Neuron (in vitro differentiated cells): Measurements from ENCODE around the gene MORN5.

ENCODE experiments used
- H2AFZ ChIP-seq: one replicate; pipeline ENCODE4 v1.6.1; 2013; ENCODE audit warnings: low read depth, mild to moderate bottlenecking, inconsistent platforms, low read length, moderate library complexity
- H3K27me3 ChIP-seq: one replicate; pipeline ENCODE4 v1.6.1; 2013; ENCODE audit warnings: low read length; ENCODE audit not compliant: insufficient read depth
- H3K36me3 ChIP-seq: one replicate; pipeline ENCODE4 v1.6.1; 2013; ENCODE audit warnings: low read length; ENCODE audit not compliant: insufficient read depth
- H3K4me1 ChIP-seq: one replicate; pipeline ENCODE4 v1.6.1; 2013; ENCODE audit warnings: low read length; ENCODE audit not compliant: insufficient read depth
- H3K4me3 ChIP-seq: 2 replicates; pipeline ENCODE4 v1.5.1; 2013; ENCODE audit warnings: mild to moderate bottlenecking, low read length, moderate library complexity
- H3K9me3 ChIP-seq: one replicate; pipeline ENCODE4 v1.6.1; 2013; ENCODE audit warnings: low read length

Gene MORN5

DNA sequence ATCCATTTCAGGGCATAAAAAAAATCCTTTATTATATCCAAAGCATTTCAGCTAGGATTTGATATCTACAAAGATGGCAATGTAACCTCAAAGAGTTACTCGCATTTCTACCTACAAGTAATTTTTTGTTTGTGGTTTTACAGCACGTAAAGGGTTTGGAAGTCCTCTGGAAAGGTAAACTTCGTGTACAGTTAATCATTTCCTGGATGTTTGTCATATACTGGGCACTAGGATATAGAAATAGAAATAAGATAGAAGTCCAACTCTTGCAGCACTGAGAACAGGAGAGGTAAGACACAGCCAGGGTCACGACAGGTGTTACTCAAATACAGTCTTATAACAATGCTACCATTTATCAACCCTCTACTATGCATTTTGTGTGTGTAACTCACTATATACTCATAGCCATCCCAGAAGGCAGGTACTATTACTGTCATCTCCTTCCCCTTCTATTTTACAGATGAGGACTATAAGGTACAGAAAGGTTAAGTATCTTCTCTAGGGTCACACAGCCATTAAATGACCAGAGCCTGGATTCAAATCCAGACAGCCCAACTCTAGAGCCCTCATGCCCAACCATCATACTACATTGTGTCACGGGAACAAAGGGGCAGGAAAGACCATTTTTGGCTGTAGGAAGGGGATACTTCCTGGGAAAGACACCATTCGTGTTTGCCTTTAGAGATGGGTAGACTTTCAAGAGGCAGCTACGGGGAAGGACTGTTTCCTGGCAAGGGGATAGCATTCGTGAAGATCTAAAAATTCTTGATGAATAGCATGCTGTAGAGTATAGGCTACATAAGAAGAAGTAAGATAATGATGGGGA lies 19.1 kb upstream of the MORN5 start:
- Histone ChIP-seq H3K4me1 (no peaks in the 10 kb centered on the region), H3K36me3 (peaks cover 32% of the 10 kb centered on the region), H3K9me3 (no peaks in the 10 kb centered on the region)

DNA sequence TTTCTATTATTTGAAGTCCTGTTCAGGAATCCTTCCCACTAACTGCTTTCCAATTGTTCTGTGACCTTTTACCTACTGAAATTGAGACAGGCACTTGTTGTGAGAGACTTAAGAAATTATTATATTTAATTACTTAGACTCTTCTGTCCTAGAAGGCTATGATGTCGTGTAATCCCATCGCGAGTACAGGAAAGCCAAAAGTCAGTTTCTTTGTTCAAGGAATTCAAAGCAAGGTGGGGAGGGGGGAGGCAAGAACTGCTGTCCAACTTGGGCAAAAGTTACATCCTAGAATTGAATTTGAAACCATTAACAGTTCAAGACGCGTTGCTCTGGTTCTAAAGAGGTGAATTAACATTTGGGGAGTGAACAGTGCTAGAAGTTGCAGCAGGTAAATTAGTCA lies 18.0 kb upstream of the MORN5 start:
- H3K9me3 ChIP-seq = no peaks in the 10 kb centered on the region
- no peaks in the 10 kb centered on the region for H3K4me1 ChIP-seq
- no peaks in the 10 kb centered on the region for H3K27me3 ChIP-seq
- peaks cover 41% of the 10 kb centered on the region for H3K36me3 ChIP-seq
- H2AFZ ChIP-seq = no peak overlapping the region
- H3K4me3 ChIP-seq = no peak overlapping the region

More for the DNA sequence above, 19.1 kb upstream of the MORN5 start:
- H2AFZ ChIP-seq = no peak overlapping the region
- H3K27me3 ChIP-seq = no peaks in the 10 kb centered on the region
- no peak overlapping the region for H3K4me3 ChIP-seq

DNA sequence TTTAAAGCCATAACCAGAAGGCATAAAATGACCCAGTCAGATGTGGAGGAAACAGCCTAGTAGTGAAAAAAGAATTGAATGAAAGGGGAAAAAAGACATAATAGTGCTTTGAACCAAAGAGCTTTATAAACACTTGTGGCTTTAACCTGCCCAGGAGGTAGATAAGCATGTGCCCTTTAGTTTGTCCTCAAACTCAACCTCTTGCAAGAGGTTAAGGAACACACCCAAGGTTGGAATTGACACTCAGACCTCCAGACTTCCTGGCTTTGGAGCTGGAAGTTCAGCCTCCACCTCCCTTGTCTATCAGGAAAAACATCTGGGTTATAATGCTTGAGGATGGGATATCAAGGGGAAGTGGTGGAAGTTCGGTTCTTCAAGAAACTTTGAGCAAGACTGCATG lies 16.4 kb upstream of the MORN5 start:
- Histone ChIP-seq H3K9me3 (no peaks in the 10 kb centered on the region), H3K4me3 (no peak overlapping the region), H3K27me3 (no peaks in the 10 kb centered on the region), H2AFZ (no peak overlapping the region), H3K4me1 (no peaks in the 10 kb centered on the region), H3K36me3 (peaks cover 54% of the 10 kb centered on the region)

DNA sequence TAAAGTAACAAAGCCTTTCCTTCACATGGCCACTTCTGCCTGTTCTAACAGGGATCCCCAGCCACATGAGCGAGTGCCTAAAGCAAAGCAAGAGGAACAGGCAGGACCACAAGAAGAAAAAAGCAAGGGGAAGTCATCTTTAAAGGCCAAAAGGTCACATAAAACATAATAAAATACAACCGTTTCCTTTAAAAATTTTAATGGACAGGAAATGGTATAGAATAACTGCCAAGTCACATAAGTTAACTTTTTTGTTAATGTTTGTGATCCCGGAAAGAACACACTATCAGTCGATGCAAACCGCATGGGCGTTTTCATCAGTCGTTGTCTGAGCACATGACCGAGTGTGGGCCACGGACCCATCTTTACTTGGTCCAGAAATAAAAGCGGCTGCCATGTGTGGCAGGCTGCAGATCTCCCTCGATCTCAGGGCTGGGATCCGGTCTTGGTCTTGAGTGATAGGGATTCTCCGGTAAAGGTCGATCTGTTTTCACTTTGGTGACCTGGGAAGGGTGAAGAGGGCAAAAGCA lies 15.8 kb upstream of the MORN5 start:
- H3K4me3 ChIP-seq = no peak overlapping the region
- peaks cover 57% of the 10 kb centered on the region for H3K36me3 ChIP-seq
- H3K9me3 ChIP-seq = no peaks in the 10 kb centered on the region
- no peaks in the 10 kb centered on the region for H3K27me3 ChIP-seq
- H2AFZ ChIP-seq = no peak overlapping the region
- H3K4me1 ChIP-seq = no peaks in the 10 kb centered on the region

DNA sequence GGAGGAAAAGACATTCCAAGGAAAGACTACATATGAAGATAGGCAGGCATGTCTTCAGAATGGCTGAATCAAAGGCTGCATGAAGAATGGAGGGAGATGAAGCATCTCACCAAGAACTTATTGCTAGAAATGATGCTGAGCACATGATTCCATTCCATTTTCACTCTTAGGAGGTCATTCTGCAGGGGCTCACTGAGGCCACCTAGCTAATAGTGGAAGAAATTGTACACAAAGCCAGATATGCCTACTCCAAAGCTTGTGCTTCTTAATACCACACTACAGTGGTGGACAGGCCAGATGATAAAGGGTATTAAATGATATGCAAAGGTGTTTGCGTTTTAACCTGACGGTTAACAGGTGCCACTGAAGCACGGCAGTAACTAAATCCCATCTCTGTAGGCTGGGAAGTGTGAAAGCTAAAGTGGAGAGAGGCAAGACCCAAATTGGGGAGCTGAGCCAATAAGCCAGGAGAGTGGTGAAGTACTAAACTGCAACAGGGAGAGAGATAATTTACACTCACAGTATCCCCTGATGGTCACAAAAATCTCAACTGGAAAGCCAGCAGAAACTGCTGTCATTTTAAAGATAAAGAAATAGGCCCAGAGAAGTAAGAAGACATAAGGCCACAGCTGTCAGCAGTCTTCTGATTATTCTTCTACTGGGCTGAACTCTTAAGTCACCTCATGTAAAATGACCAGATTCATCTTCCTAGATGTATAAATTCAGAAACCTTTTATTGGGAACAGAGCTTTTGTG lies 14.7 kb upstream of the MORN5 start:
- Histone ChIP-seq H3K4me1 (no peaks in the 10 kb centered on the region), H3K9me3 (no peaks in the 10 kb centered on the region), H3K4me3 (no peak overlapping the region), H3K36me3 (peaks cover 60% of the 10 kb centered on the region), H3K27me3 (no peaks in the 10 kb centered on the region), H2AFZ (no peak overlapping the region)

DNA sequence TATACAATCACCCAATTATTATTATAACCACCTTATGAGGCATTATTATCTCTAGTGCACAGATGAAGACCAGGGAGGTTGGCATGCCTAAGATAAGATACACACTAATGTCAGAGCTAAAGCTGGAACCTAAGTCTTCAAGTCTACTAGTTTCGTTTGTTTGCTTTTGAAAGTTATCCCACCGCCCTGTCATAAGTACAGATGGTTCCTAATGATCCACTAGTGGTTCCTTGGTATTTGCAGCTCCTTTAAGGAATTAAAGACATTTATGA lies 14.2 kb upstream of the MORN5 start:
- Histone ChIP-seq H3K4me3 (no peak overlapping the region), H3K9me3 (no peaks in the 10 kb centered on the region), H3K27me3 (no peaks in the 10 kb centered on the region), H3K36me3 (peaks cover 60% of the 10 kb centered on the region), H2AFZ (no peak overlapping the region), H3K4me1 (no peaks in the 10 kb centered on the region)

DNA sequence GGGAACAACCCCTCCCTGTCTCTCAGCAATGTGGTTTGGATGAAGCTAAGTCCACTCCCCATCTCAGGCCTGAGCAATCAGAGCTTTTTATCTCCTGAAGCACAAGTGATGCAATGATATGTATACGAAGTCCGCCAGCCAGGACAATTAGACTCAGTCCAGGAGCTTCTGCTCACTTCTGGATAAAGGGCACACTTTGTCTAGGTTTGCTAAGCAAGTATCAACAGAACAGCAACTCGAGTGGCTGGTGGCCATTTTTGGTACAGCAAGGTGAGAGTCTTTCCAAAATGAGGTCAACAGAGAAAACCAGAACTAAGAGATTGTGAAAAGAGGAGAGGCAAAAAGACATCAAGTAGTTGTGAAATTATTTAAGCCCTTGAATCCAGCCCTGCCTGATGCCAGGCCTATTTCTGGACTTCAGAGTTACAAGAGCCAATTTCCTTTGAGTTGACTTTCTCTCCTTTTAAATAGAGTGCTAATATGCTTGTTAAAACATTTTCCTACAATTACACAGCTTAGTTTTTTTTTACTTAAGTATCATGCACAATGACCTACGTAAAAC lies 8.4 kb upstream of the MORN5 start:
- H3K4me3 ChIP-seq = no peak overlapping the region
- H3K27me3 ChIP-seq = no peaks in the 10 kb centered on the region
- H3K9me3 ChIP-seq = no peaks in the 10 kb centered on the region
- peaks cover 37% of the 10 kb centered on the region for H3K36me3 ChIP-seq
- H2AFZ ChIP-seq = no peak overlapping the region
- H3K4me1 ChIP-seq = no peaks in the 10 kb centered on the region

DNA sequence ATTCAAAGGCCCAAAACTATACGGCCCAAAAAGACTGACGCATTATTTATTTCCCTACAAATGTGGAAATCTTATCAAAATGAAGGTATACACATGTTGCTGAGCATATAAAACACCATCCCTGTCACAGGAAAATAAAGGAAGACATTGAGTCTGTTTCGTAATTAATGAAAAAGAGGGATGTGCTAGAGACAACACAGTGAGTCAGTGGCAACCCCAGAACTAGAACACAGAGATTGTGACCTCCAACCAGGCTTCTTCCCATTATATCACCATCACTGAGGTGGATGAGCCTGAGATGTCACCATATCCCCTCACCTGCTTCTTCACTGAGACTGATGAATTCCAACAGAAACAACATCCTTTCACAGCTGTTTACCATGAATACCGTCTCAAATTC lies 3.9 kb upstream of the MORN5 start:
- Histone ChIP-seq H3K36me3 (peaks cover 15% of the 10 kb centered on the region), H3K4me3 (no peak overlapping the region), H3K4me1 (peaks cover 4% of the 10 kb centered on the region), H3K9me3 (no peaks in the 10 kb centered on the region), H2AFZ (no peak overlapping the region), H3K27me3 (no peaks in the 10 kb centered on the region)

DNA sequence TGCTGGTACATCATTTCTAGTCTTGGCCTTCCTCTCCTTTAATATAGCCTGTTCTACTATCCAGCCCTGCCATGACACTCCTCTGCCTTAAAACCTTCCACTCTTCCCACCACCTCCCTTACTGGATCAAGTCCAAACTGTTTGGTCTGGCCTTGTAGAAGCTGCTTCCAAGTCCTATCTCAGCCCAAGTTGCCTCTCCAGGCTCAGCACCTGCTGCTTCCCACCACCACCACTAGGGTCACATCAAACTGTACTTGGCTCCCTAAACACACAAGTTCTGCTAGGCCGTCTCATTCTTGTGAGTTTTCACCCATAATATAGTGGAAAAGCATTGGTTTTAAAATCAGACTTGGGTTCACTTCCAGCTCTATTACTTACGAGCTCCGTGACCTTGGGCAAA lies 1.5 kb upstream of the MORN5 start:
- H3K9me3 ChIP-seq = peaks cover 1% of the 10 kb centered on the region
- peaks cover 4% of the 10 kb centered on the region for H3K4me1 ChIP-seq
- H2AFZ ChIP-seq = no peak overlapping the region
- H3K4me3 ChIP-seq = peak overlapping the region; percentile 9
- no peaks in the 10 kb centered on the region for H3K36me3 ChIP-seq
- H3K27me3 ChIP-seq = no peaks in the 10 kb centered on the region

DNA sequence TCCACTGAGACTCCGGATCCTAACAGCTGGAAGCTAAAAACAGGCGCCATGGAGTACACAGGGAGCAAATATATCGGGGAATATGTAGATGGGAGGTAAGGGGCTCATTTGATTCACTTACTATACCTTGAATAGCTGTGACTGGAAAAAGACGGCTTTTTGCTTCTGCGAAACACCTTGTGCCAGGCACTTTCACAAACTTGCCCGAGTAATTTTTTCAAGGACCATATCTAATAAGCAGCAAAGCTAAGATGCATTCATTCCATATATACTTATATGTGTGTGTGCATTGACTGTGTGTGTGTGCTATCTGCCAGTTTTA lies 178 bp downstream of the MORN5 start:
- H3K4me1 ChIP-seq = peaks cover 4% of the 10 kb centered on the region
- H3K27me3 ChIP-seq = peaks cover 8% of the 10 kb centered on the region
- H3K9me3 ChIP-seq = peaks cover 1% of the 10 kb centered on the region
- no peak overlapping the region for H2AFZ ChIP-seq
- H3K36me3 ChIP-seq = no peaks in the 10 kb centered on the region
- H3K4me3 ChIP-seq = peak overlapping the region; percentile 88

DNA sequence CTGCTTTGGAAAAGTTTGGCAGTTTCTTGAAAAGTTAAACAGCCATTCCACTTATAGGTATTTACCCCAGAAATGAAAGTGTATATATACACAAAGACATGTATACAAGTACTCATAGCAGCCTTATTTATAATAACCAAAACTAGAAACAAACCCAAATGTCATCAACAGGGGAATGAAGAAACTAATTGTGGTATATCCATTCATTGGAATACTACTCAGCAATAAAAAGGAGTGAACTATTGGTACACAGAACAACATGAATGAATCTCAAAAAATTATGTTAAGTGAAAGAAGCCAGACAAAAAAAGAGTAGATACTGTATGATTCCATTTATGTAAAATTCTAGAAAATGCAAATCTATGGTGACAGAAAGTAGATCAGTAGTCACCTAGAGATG lies 2.7 kb downstream of the MORN5 start:
- peaks cover 4% of the 10 kb centered on the region for H3K4me1 ChIP-seq
- no peak overlapping the region for H3K4me3 ChIP-seq
- H3K9me3 ChIP-seq = peaks cover 1% of the 10 kb centered on the region
- H3K36me3 ChIP-seq = no peaks in the 10 kb centered on the region
- no peak overlapping the region for H2AFZ ChIP-seq
- peaks cover 14% of the 10 kb centered on the region for H3K27me3 ChIP-seq

DNA sequence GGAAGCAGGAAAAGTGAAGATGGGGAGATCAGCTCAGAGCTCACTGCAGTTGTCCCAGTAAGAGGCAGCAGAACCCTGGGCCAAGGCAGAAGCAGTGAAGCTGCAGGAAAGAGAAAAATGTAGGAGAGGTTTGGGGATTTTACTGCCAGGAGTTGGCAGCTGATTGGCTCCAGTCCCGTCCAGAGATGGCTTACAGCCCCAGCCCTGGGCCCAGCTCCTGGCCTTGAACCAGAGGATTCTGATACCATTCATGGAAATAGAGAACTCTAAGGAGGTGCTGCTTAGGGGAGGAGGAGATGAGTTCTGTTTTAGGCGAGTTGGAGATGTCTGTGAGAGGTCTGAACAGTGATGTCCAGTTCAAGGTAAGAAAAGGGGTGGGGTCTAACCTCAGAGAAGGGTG lies 4.6 kb downstream of the MORN5 start:
- no peaks in the 10 kb centered on the region for H3K36me3 ChIP-seq
- no peak overlapping the region for H3K4me3 ChIP-seq
- no peaks in the 10 kb centered on the region for H3K4me1 ChIP-seq
- H2AFZ ChIP-seq = no peak overlapping the region
- H3K27me3 ChIP-seq = peaks cover 18% of the 10 kb centered on the region
- H3K9me3 ChIP-seq = peaks cover 4% of the 10 kb centered on the region

DNA sequence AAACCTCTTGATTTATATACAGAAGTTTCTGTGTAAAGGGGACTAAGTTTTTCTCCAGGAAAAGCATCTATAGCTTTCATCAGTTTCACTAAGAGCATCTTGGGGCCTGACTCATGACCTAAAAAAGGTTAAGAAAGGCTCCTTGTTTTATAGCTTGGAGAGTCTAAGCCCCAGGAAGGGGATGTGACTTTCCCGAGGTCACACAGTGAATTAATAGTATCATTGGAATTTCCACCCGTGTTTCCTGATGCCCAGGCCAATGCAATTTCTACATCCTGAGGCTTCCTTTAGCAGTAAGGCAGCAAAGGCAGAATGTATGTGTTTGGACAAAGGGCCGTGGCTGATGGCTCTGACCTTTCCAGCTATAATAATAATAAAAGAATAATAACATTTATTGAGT lies 8.6 kb downstream of the MORN5 start:
- peaks cover 5% of the 10 kb centered on the region for H3K9me3 ChIP-seq
- no peaks in the 10 kb centered on the region for H3K36me3 ChIP-seq
- no peak overlapping the region for H2AFZ ChIP-seq
- H3K4me3 ChIP-seq = no peak overlapping the region
- peaks cover 34% of the 10 kb centered on the region for H3K27me3 ChIP-seq
- no peaks in the 10 kb centered on the region for H3K4me1 ChIP-seq
